GM12878 (cell line): ENCODE data around the gene RARRES1. TPM values are rescaled to one million over a fixed set of nuclear protein-coding genes. Genes with fewer than 3 reads are reported as not detected.

Experiments
- ATAC-seq: fragments of 200-7000 bp; cut with Tn5 transposase; 3 replicates; pipeline ENCODE4 v1.9.1; 2020; ENCODE audit warnings: mild to moderate bottlenecking, moderate library complexity
- BruUV-seq: library from RNA; stranded (reverse); fragments of 400-500 nt; replicated peaks from 2 replicates; lab custom pipeline; 2021; lab: Mats Ljungman, UMichigan
- CTCF ChIA-PET: fragments of 300-600 bp; sonication (Branson Sonifier 250); formaldehyde crosslinking; extraction: SDS; loops from one replicate; lab custom pipeline; 2021; ENCODE audit warnings: inconsistent platforms; lab: Yijun Ruan, JAX
- POLR2A ChIA-PET: fragments of 350-600 bp; formaldehyde crosslinking; extraction: SDS; loops from one replicate; lab custom pipeline; 2021; ENCODE audit warnings: inconsistent platforms; lab: Charles Lee
- RAD21 ChIA-PET: fragments of 300-600 bp; sonication (Branson Sonifier 250); formaldehyde crosslinking; loops from one replicate; lab custom pipeline; 2023; ENCODE audit warnings: antibody characterized with exemption; ENCODE audit not compliant: unreplicated experiment; lab: Charles Lee
- SMC1A ChIA-PET: fragments of 300-600 bp; sonication (Branson Sonifier 250); formaldehyde crosslinking; loops from one replicate; lab custom pipeline; 2023; ENCODE audit not compliant: unreplicated experiment, uncharacterized antibody; lab: Charles Lee
- DNase-seq: peaks from one replicate; pipeline ENCODE4 v3.0.0-alpha.2; 2011; ENCODE audit warnings: low read depth, low spot score
- FAIRE-seq: peaks from 3 replicates; lab custom pipeline; 2011; peaks lifted over from hg19 to GRCh38; lab: Jason Lieb, UNC
- H2AFZ ChIP-seq: 2 replicates; pipeline ENCODE4 v1.6.0; 2011; ENCODE audit warnings: low read depth, low read length, control low read depth; ENCODE audit not compliant: control insufficient read depth
- H3K27ac ChIP-seq: 2 replicates; pipeline ENCODE4 v1.5.1; 2011; ENCODE audit warnings: control low read depth; ENCODE audit not compliant: control insufficient read depth, insufficient read depth
- H3K27me3 ChIP-seq, 2 experiments: replicated peaks in 1 of 2; 2 replicates each; pipeline versions ENCODE4 v1.6.0 to v1.6.1; 2011; ENCODE audit warnings: low read length in 1 of 2; ENCODE audit not compliant: control insufficient read depth in 2 of 2, insufficient read depth in 2 of 2
- H3K36me3 ChIP-seq, 2 experiments: 2 replicates each; pipeline ENCODE4 v1.5.1; 2011; ENCODE audit warnings: low read length in 1 of 2; ENCODE audit not compliant: control insufficient read depth in 2 of 2, insufficient read depth in 2 of 2
- H3K4me1 ChIP-seq: 2 replicates; pipeline ENCODE4 v1.6.1; 2011; ENCODE audit warnings: mild to moderate bottlenecking, low read length, moderate library complexity, mixed read lengths; ENCODE audit not compliant: control insufficient read depth, insufficient read depth
- H3K4me2 ChIP-seq: 2 replicates; pipeline ENCODE4 v1.6.0; 2011; ENCODE audit warnings: control low read depth; ENCODE audit not compliant: control insufficient read depth, insufficient read depth
- H3K4me3 ChIP-seq: fragments of 200-600 bp; sonication (generic); 2 replicates; pipeline ENCODE4 v1.5.1; 2016
- H3K79me2 ChIP-seq: 2 replicates; pipeline ENCODE4 v1.6.0; 2011; ENCODE audit warnings: low read length; ENCODE audit not compliant: control insufficient read depth, insufficient read depth
- H3K9ac ChIP-seq: 2 replicates; pipeline ENCODE4 v1.8.0; 2011; ENCODE audit warnings: low read length, control low read depth, mixed read lengths; ENCODE audit not compliant: control insufficient read depth, insufficient read depth
- H3K9me3 ChIP-seq: replicated peaks from 3 replicates; pipeline ENCODE4 v1.5.1; 2011; ENCODE audit warnings: mild to moderate bottlenecking, low read length; ENCODE audit not compliant: control insufficient read depth, insufficient read depth
- H4K20me1 ChIP-seq: 2 replicates; pipeline ENCODE4 v1.6.0; 2011; ENCODE audit not compliant: control insufficient read depth, insufficient read depth
- CHD4 ChIP-seq: fragments of 200-600 bp; sonication (generic); IDR thresholded peaks from 2 replicates; pipeline ENCODE4 v1.6.1; 2016; ENCODE audit warnings: mild to moderate bottlenecking
- FOS ChIP-seq: IDR thresholded peaks from 3 replicates; pipeline ENCODE4 v1.6.1; 2011; ENCODE audit warnings: borderline replicate concordance; ENCODE audit not compliant: insufficient read length; ENCODE audit errors: extremely low read depth
- FOXK2 ChIP-seq: fragments of 450-650 bp; IDR thresholded peaks from 2 replicates; pipeline ENCODE4 v1.6.1; 2017; ENCODE audit warnings: mild to moderate bottlenecking, moderate library complexity
- IKZF1 ChIP-seq: fragments of 450-650 bp; conservative IDR thresholded peaks from 2 replicates; pipeline ENCODE4 v1.6.1; 2017; ENCODE audit warnings: antibody characterized with exemption, mild to moderate bottlenecking
- JUND ChIP-seq: IDR thresholded peaks from 2 replicates; pipeline ENCODE4 v1.6.1; 2012; ENCODE audit warnings: low read depth, mild to moderate bottlenecking, low read length, improper control_type of control experiment, moderate library complexity
- MEF2B ChIP-seq: fragments of 450-650 bp; IDR thresholded peaks from 2 replicates; pipeline ENCODE4 v1.6.1; 2018; ENCODE audit warnings: mild to moderate bottlenecking, moderate library complexity; ENCODE audit not compliant: partially characterized antibody, poor library complexity, severe bottlenecking
- POU2F2 ChIP-seq: IDR thresholded peaks from 3 replicates; pipeline ENCODE4 v1.6.1; 2011; ENCODE audit warnings: low read depth, mild to moderate bottlenecking, low read length, borderline replicate concordance
- RB1 ChIP-seq: fragments of 450-650 bp; formaldehyde crosslinking; IDR thresholded peaks from 2 replicates; pipeline ENCODE4 v1.6.1; 2017; ENCODE audit warnings: mild to moderate bottlenecking, borderline replicate concordance
- RCOR1 ChIP-seq: conservative IDR thresholded peaks from 2 replicates; pipeline ENCODE4 v1.6.1; 2012; ENCODE audit warnings: low read depth, low read length, improper control_type of control experiment
- SMARCA5 ChIP-seq: fragments of 450-650 bp; IDR thresholded peaks from 2 replicates; pipeline ENCODE4 v1.6.1; 2017; ENCODE audit warnings: mild to moderate bottlenecking
- SP1 ChIP-seq: IDR thresholded peaks from one replicate; pipeline ENCODE4 v1.6.1; 2011; ENCODE audit warnings: low read depth, low read length
- SPI1 ChIP-seq: IDR thresholded peaks from 2 replicates; pipeline ENCODE4 v1.6.1; 2011; ENCODE audit warnings: low read depth, mild to moderate bottlenecking, low read length, moderate library complexity, borderline replicate concordance; ENCODE audit not compliant: insufficient read depth
- SREBF1 ChIP-seq: IDR thresholded peaks from 2 replicates; pipeline ENCODE4 v1.6.1; 2012; ENCODE audit warnings: mild to moderate bottlenecking, low read length
- SREBF2 ChIP-seq: IDR thresholded peaks from 2 replicates; pipeline ENCODE4 v1.6.1; 2012; ENCODE audit warnings: mild to moderate bottlenecking, low read length
- STAT1 ChIP-seq: fragments of 450-650 bp; conservative IDR thresholded peaks from 2 replicates; pipeline ENCODE4 v1.6.1; 2014; ENCODE audit warnings: antibody characterized with exemption, mild to moderate bottlenecking
- ZNF217 ChIP-seq: fragments of 450-650 bp; IDR thresholded peaks from 2 replicates; pipeline ENCODE4 v1.6.1; 2017; ENCODE audit warnings: antibody characterized with exemption, mild to moderate bottlenecking
- ZNF622 ChIP-seq: fragments of 450-650 bp; IDR thresholded peaks from 2 replicates; pipeline ENCODE4 v1.6.1; 2017; ENCODE audit warnings: mild to moderate bottlenecking, inconsistent platforms
- WGBS: methylation state at CpG from one replicate; pipeline ENCODE4 v1.1.6; 2016; ENCODE audit warnings: low lambda C conversion rate; ENCODE audit not compliant: insufficient replicate concordance, insufficient coverage; ENCODE audit errors: missing lambda C conversion rate; 5-methylcytosine and 5-hydroxymethylcytosine counted together
- in situ Hi-C: fragments of 300-500 bp; cut with MboI; formaldehyde crosslinking; loops from 9 replicates; pipeline ENCODE4 v1.14.3; 2018; ENCODE audit warnings: mixed read lengths
- intact Hi-C: fragments of 100-400 bp; cut with micrococcal nuclease; formaldehyde crosslinking; loops from one replicate; pipeline ENCODE4 v1.14.2; 2022; ENCODE audit not compliant: unreplicated experiment
- polyA plus RNA-seq, 11 experiments: library from polyadenylated mRNA; depleted of rRNA in 4 of 11; unstranded in 6 of 11; stranded (reverse) in 5 of 11; fragments of >200 nt; fragmentation: Nextera tagmentation in 4 of 11; fragmentation: Illumina TruSeq in 1 of 11; extraction: Ambion mirVana in 4 of 11; extraction: Trizol in 1 of 11; gene quantifications; 1 replicate in 1 of 11; 2 replicates in 10 of 11; pipeline versions ENCODE4 v1.2.1 to v1.2.3, GENCODE V29; 2011 to 2016; ENCODE audit warnings: inconsistent platforms in 2 of 11, missing spikeins in 2 of 11, low read depth in 1 of 11
- total RNA-seq, 4 experiments: library from RNA; depleted of rRNA in 3 of 4; stranded (reverse); fragments of >200 nt in 3 of 4; fragmentation: Illumina TruSeq in 1 of 4; extraction: Trizol in 1 of 4; gene quantifications; 2 replicates each; pipeline versions ENCODE4 v1.2.1 to v1.2.3, GENCODE V29; 2013 to 2021
- TF ChIP-seq, protein P1 (sequence below): IDR thresholded peaks from 2 replicates; pipeline ENCODE4 v1.6.1; 2012; ENCODE audit warnings: low read length, inconsistent platforms
- TF ChIP-seq, protein P2 (sequence below): IDR thresholded peaks from 2 replicates; pipeline ENCODE4 v1.6.1; 2011; ENCODE audit warnings: low read depth, low read length, improper control_type of control experiment, borderline replicate concordance
- TF ChIP-seq, protein P3 (sequence below): IDR thresholded peaks from 2 replicates; pipeline ENCODE4 v1.6.1; 2011; ENCODE audit warnings: low read depth, mild to moderate bottlenecking, low read length, moderate library complexity, borderline replicate concordance; ENCODE audit errors: extremely low read depth

Gene RARRES1
- total and polyA plus RNA-seq, 10 of the 15 experiments (the other 5 are each of a cell fraction or from before 2014, with no cell fraction given) = 0.02 to 0.83 (median 0.63) TPM; not detected in 7

DNA sequence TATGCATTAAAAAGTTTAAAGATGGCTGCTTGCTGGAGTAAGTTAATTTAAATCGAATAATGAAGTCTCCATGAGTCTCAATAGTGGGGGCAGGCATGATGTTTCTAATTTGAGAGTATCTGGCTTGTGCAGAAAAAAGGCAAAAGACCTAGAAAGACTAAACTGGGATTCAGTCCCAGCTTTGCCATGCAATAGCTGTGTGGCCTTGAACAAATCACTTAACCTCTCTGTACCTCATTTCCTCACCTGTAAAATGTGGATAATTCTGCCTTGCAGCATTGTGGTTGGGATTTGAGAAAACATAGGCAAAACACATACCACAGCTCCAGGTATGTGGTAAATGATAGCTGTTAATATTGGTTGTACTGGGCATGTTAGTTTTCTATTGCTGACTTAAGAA lies 68.4 kb downstream of the RARRES1 start (continued):
- TF ChIP-seq, protein P1, sequence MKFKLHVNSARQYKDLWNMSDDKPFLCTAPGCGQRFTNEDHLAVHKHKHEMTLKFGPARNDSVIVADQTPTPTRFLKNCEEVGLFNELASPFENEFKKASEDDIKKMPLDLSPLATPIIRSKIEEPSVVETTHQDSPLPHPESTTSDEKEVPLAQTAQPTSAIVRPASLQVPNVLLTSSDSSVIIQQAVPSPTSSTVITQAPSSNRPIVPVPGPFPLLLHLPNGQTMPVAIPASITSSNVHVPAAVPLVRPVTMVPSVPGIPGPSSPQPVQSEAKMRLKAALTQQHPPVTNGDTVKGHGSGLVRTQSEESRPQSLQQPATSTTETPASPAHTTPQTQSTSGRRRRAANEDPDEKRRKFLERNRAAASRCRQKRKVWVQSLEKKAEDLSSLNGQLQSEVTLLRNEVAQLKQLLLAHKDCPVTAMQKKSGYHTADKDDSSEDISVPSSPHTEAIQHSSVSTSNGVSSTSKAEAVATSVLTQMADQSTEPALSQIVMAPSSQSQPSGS = no peak
- TF ChIP-seq SREBF2 = no peak
- no peak for TF ChIP-seq STAT1
- TF ChIP-seq POU2F2 = no peak
- TF ChIP-seq MEF2B = no peak
- no peak for TF ChIP-seq JUND
- TF ChIP-seq ZNF217 = no peak
- no peak for TF ChIP-seq SMARCA5
- TF ChIP-seq CHD4 = no peak

- no peak overlapping the region for H3K9ac ChIP-seq
- intact Hi-C loops = no loop called here
- H2AFZ ChIP-seq = no peak overlapping the region
- no peaks in the 10 kb centered on the region for H3K9me3 ChIP-seq
- SMC1A ChIA-PET = interaction anchor here (0.8 to 1.2 kb wide), 2 partner anchors 12 to 19 kb away, joined by 3 to 4 read pairs; partner anchors contain the start of gene GFM1
- POLR2A ChIA-PET = no interaction called here
- RAD21 ChIA-PET = interaction anchor here (1.1 kb wide), 1 partner anchor 126 kb away, joined by 3 read pairs; no protein-coding TSS in a partner anchor
- H3K79me2 ChIP-seq = no peaks in the 10 kb centered on the region
- no peak overlapping the region for H3K27ac ChIP-seq
- H3K4me2 ChIP-seq = no peak overlapping the region
- H3K36me3 ChIP-seq = peaks cover 1 to 32% of the 10 kb centered on the region in 2 experiments
- no peaks in the 10 kb centered on the region for H3K27me3 ChIP-seq
- CTCF ChIA-PET = interaction anchor here (1.7 to 2.2 kb wide), 4 partner anchors 12 to 128 kb away, joined by 5 to 15 read pairs (median 7); partner anchors contain the start of gene GFM1
- ATAC-seq (no peak), FAIRE-seq (no peak), DNase-seq (no peak)
- H3K4me1 ChIP-seq = no peaks in the 10 kb centered on the region
- H3K4me3 ChIP-seq = no peak overlapping the region
- 58% methylated on average over 1 of the region's 1 CpG for WGBS
- BruUV-seq = no TSS peak
- no peaks in the 10 kb centered on the region for H4K20me1 ChIP-seq
- in situ Hi-C loops = no loop called here
- no peak for TF ChIP-seq IKZF1
- TF ChIP-seq FOS = no peak
- TF ChIP-seq SREBF1 = no peak
- no peak for TF ChIP-seq RB1
- TF ChIP-seq FOXK2 = no peak
- no peak for TF ChIP-seq SP1
- TF ChIP-seq RCOR1 = no peak
- TF ChIP-seq ZNF622 = no peak
- TF ChIP-seq SPI1 = no peak
- TF ChIP-seq, protein P2, sequence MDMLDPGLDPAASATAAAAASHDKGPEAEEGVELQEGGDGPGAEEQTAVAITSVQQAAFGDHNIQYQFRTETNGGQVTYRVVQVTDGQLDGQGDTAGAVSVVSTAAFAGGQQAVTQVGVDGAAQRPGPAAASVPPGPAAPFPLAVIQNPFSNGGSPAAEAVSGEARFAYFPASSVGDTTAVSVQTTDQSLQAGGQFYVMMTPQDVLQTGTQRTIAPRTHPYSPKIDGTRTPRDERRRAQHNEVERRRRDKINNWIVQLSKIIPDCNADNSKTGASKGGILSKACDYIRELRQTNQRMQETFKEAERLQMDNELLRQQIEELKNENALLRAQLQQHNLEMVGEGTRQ = no peak
- TF ChIP-seq, protein P3, sequence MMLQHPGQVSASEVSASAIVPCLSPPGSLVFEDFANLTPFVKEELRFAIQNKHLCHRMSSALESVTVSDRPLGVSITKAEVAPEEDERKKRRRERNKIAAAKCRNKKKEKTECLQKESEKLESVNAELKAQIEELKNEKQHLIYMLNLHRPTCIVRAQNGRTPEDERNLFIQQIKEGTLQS = no peak
These were observed 69.0 kb downstream of the RARRES1 start for GRCh38 chr3:158663246-158663645.
